GM10847 (cell line): ENCODE data around the gene CCNT1.

Experiments
- POLR2A ChIP-seq: IDR thresholded peaks from 2 replicates; pipeline ENCODE4 v1.6.1; 2011; ENCODE audit not compliant: insufficient read length; ENCODE audit errors: extremely low read depth

CCNT1 gene

DNA sequence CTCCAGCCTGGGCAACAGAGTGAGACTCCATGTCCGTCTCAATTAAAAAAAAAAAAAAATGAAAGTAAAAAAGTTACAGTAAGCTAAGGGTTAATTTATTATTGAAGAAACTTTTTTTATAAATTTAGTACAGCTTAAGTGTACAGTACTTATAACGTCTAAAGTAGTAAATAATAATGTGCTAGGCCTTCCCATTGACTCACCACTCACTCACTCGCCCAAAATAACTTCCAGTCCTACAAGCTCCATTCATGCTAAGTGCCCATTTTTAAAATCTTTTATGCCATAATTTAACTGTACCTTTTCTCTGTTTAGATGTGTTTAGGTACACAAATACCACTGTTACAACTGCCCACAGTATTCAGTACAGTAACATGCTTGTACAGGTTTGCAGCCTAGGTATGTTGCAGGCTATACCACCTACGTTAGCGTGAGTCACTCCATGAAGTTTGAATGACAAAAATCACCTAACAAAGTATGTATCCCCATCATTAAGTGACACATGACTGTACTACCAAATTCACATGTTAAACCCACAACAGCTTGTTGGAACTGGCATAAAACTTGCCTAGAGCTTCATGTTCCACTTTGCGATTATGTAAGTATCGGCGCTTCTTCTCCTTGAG, 45.2 kb downstream of the CCNT1 start:
- TF ChIP-seq POLR2A = no peak

DNA sequence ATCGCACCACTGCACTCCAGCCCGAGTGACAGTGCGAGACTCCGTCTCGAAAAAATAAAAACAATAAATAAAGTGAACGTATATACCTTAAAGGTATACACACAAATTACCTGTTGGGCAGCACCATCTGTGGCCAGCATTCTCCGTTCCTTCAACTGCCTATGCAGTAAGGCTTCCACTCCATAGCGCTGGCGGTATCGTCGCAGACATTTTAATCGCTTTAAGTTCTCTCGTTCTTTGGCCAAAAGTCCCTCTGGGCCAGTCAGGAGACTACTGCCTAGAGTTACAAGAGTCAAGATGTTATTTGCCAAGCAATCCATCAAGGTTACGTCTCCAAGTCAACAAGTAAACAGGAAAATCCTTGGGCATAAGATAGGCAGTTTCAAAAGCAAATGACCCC, 47.5 kb downstream of the CCNT1 start:
- no peak for TF ChIP-seq POLR2A

DNA sequence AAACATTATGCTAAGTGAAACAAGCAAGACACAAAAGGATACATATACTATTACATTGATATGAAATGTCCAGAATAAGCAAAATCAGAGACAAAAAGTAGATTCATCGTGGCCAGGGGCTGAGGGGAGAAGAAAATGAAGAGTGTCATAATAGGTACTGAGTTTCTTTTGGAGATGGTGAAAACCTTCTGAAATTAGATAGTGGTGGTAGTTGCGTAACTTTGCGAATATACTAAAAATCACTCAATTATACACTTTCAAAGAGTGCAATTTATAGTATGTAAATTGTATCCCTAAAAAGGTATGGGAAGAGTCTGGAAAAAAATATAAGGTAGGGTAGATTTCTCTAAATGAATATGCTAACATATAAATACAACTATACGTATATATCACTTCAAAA, 56.6 kb downstream of the CCNT1 start:
- no peak for TF ChIP-seq POLR2A

DNA sequence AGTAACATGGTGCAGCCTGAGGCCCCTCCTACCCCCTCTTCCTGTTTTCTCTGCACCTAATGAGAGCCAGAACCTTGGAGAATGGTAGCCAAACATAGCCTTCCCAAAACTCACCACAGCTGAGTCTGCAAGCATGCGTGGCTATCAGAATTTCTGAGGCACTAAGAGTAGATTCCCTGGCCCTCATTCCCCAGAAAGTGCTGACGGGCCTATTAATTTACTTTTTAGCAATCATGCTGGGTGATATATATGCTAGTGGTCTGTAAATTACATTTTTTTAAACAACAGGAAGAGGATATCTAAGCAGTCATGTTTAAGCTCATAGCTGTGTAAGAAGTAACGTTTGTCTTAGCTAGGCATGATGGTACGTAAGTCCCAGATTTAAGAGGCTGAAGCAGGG, 64.8 kb downstream of the CCNT1 start:
- TF ChIP-seq POLR2A = no peak

DNA sequence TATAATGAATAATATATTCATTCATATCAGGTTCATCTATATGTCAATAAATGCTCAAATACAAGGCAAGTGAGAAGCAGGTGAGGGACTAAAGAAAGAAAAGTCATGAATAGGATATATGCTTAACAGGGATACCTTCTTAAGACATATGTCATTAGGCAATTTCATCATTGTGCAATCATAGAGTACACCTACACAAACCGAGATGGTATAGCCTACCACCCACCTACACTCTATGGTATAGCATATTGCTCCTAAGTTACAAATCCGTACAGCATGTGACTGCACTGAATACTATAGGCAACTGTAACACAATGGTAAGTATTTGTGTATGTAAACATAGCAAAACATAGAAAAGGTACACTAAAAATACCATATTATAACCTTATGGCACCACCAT, 73.5 kb downstream of the CCNT1 start:
- no peak for TF ChIP-seq POLR2A

DNA sequence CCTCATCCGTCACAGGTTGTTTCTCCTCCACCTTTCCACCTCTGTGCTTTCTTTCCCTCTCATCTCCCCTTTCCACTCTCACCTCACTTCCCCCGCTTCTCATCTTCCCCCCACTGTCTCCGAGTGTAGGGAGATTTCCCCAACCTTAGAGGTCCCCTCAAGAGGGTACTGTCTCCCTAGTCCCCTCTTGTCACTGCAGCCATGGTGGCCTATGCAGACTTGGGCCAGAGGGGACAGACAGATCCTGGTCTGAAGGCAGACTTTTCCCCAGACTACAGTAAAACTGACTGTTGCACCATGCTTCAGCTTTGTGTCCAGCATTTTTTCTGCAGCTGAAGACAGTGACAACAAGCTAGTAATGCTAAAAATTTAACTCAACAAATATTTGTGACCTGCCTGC, 75.7 kb downstream of the CCNT1 start:
- no peak for TF ChIP-seq POLR2A

DNA sequence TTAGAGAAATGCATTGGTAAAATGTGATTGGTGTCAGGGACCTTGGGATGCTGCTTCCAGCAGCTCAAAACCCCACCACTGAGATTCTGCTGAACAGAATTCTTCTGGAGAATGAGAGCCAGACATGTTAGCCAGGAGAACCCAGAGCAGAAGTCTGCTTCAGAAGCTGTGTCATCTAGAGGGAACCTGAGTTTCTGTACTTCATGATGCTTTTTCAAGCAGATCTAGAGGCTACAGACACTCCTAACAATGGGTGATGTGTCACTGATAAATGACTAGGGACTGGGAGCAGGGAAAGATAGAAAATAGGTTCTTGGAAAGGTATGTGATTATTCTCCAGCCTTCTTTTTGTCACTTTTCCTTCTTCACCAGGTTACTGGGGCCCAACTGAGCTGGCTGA, 76.1 kb downstream of the CCNT1 start:
- no peak for TF ChIP-seq POLR2A
